Thyroid gland (tissue), 4 donors: ENCODE data around the gene LCNL1. TPM values are rescaled to one million over a fixed set of nuclear protein-coding genes. Genes with fewer than 3 reads are reported as not detected.
A peak's percentile ranks its signal among the peaks of the same experiment; 100 is the strongest.

Experiments
- DNase-seq, 2 donors: peaks; one replicate each; pipeline ENCODE4 v3.0.0-alpha.2; 2019
- H3K27ac ChIP-seq, 3 donors: fragments of 200-600 bp; sonication (generic); 1 replicate in 2 of 3; 2 replicates in 1 of 3; pipeline ENCODE4 v1.5.1; 2016 to 2019; ENCODE audit warnings: mild to moderate bottlenecking in 1 of 3, moderate library complexity in 1 of 3
- H3K27me3 ChIP-seq: fragments of 200-600 bp; sonication (generic); one replicate; pipeline ENCODE4 v1.5.1; 2019
- H3K36me3 ChIP-seq, 2 donors: fragments of 200-600 bp; sonication (generic); one replicate each; pipeline ENCODE4 v1.5.1; 2016 to 2019
- H3K4me1 ChIP-seq, 2 donors: fragments of 200-600 bp; sonication (generic); one replicate each; pipeline ENCODE4 v1.5.1; 2017 to 2019
- H3K4me3 ChIP-seq, 3 donors: fragments of 200-600 bp; sonication (generic); replicated peaks in 1 of 3; 1 replicate in 2 of 3; 2 replicates in 1 of 3; pipeline ENCODE4 v1.5.1; 2016; ENCODE audit warnings: mild to moderate bottlenecking in 1 of 3
- H3K9me3 ChIP-seq: fragments of 200-600 bp; sonication (generic); one replicate; pipeline ENCODE4 v1.5.1; 2017
- CTCF ChIP-seq, 6 experiments: fragments of 200-600 bp in 3 of 6; fragments of 450-650 bp in 3 of 6; sonication (generic) in 3 of 6; IDR thresholded peaks; one replicate each; pipeline ENCODE4 v1.5.1; 2016 to 2019; ENCODE audit warnings: antibody characterized with exemption in 6 of 6, mild to moderate bottlenecking in 2 of 6, inconsistent platforms in 1 of 6, moderate library complexity in 1 of 6
- POLR2A ChIP-seq, 2 donors: fragments of 450-650 bp; IDR thresholded peaks; one replicate each; pipeline ENCODE4 v1.6.1; 2017; ENCODE audit warnings: antibody characterized with exemption in 2 of 2, mild to moderate bottlenecking in 2 of 2, moderate library complexity in 1 of 2
- WGBS, 2 donors: methylation state at CpG; one replicate each; pipeline ENCODE4 v1.1.5; 2017; 5-methylcytosine and 5-hydroxymethylcytosine counted together
- intact Hi-C: fragments of 100-400 bp; cut with DNase I; formaldehyde crosslinking; loops from one replicate; pipeline ENCODE4 v1.15.1; 2023
- total RNA-seq, 4 donors: library from RNA; depleted of rRNA; stranded (reverse); fragments of >200 nt; gene quantifications; one replicate each; pipeline ENCODE4 v1.2.3, GENCODE V29; 2016

LCNL1 gene
- under 1 TPM in 1 of 4 donors, not detected in 3; 0.54 TPM for total RNA-seq

- intact Hi-C loops: no loop called here
- Histone ChIP-seq H3K4me3 (no peak within 1 kb of the TSS), H3K9me3 (no peaks in the 10 kb centered on the region), H3K27ac (peak within 1 kb of the TSS in 2 of 3 donors; percentile 23 to 59), H3K36me3 (no peaks in the 10 kb centered on the region), H3K27me3 (no peaks in the 10 kb centered on the region), H3K4me1 (peaks cover 7 to 17% of the 10 kb centered on the region in 2 donors)
- TF ChIP-seq POLR2A (IDR thresholded peaks at IDR 0.05): no peak
- 76 to 86% methylated on average over 11 to 14 of the region's 18 CpGs for WGBS, 2 donors
- DNase-seq: no peak
Observed at GRCh38 chr9:136982232-136983051, at the start of gene LCNL1. Gene LCNL1 (plus strand): TSS chr9:136982993. CDS start chr9:136983587, 594 bp downstream.

GRCh38 chr9:136934277-136934676 lies 48.5 kb upstream of the LCNL1 start:
- Histone ChIP-seq H3K27me3 (no peaks in the 10 kb centered on the region), H3K27ac (no peak overlapping the region), H3K4me1 (peaks cover 7 to 12% of the 10 kb centered on the region in 2 donors), H3K4me3 (no peak overlapping the region), H3K36me3 (no peaks in the 10 kb centered on the region), H3K9me3 (no peaks in the 10 kb centered on the region)
- TF ChIP-seq CTCF (IDR thresholded peaks at IDR 0.05) (no peak), POLR2A (IDR thresholded peaks at IDR 0.05) (no peak)
- no peak for DNase-seq
- intact Hi-C loops: no loop called here
- 92 to 95% methylated on average over 3 of the region's 3 CpGs for WGBS, 2 donors

GRCh38 chr9:136935651-136936050 lies 47.1 kb upstream of the LCNL1 start:
- Histone ChIP-seq H3K9me3 (no peaks in the 10 kb centered on the region), H3K4me1 (peaks cover 7 to 12% of the 10 kb centered on the region in 2 donors), H3K4me3 (no peak overlapping the region), H3K36me3 (peaks cover 10 to 12% of the 10 kb centered on the region in 2 donors), H3K27me3 (no peaks in the 10 kb centered on the region), H3K27ac (no peak overlapping the region)
- WGBS, 2 donors: 89 to 96% methylated on average over 3 of the region's 3 CpGs
- intact Hi-C loops: no loop called here
- no peak for TF ChIP-seq CTCF (IDR thresholded peaks at IDR 0.05)
- TF ChIP-seq POLR2A (IDR thresholded peaks at IDR 0.05): no peak
- DNase-seq: no peak

- peak; percentile 69 to 73 for DNase-seq
- Histone ChIP-seq H3K4me1 (peaks cover 7 to 12% of the 10 kb centered on the region in 2 donors), H3K4me3 (no peak overlapping the region), H3K27me3 (no peaks in the 10 kb centered on the region), H3K27ac (peak overlapping the region; percentile 22 to 77 (median 56)), H3K9me3 (no peaks in the 10 kb centered on the region), H3K36me3 (peaks cover 21 to 23% of the 10 kb centered on the region in 2 donors)
- WGBS, 2 donors: 48 to 54% methylated on average over 8 of the region's 8 CpGs
- TF ChIP-seq CTCF (IDR thresholded peaks at IDR 0.05) (no peak), POLR2A (IDR thresholded peaks at IDR 0.05) (no peak)
- intact Hi-C loops: no loop called here
Observed at GRCh38 chr9:136936645-136937170, 46.1 kb upstream of the LCNL1 start.

- intact Hi-C loops: no loop called here
- Histone ChIP-seq H3K36me3 (peaks cover 28 to 30% of the 10 kb centered on the region in 2 donors), H3K9me3 (no peaks in the 10 kb centered on the region), H3K27me3 (no peaks in the 10 kb centered on the region), H3K4me1 (peaks cover 7 to 12% of the 10 kb centered on the region in 2 donors), H3K4me3 (no peak overlapping the region), H3K27ac (peak overlapping the region; percentile 22 to 77 (median 56))
- WGBS, 2 donors: 89 to 94% methylated on average over 10 to 15 of the region's 15 CpGs
- no peak for TF ChIP-seq CTCF (IDR thresholded peaks at IDR 0.05)
- no peak for TF ChIP-seq POLR2A (IDR thresholded peaks at IDR 0.05)
- no peak for DNase-seq
Observed at GRCh38 chr9:136937186-136938001, 45.4 kb upstream of the LCNL1 start.
